CD14-positive monocyte (primary cell): Measurements from ENCODE around the gene PABPC1L. TPM values are rescaled to one million over a fixed set of nuclear protein-coding genes. Genes with fewer than 3 reads are reported as not detected.

Source experiments
- DNase-seq, 3 donors: peaks; one replicate each; pipeline ENCODE4 v3.0.0-alpha.2; 2011 to 2022
- H2AFZ ChIP-seq: 2 replicates; pipeline ENCODE4 v1.6.0; 2012; ENCODE audit warnings: mild to moderate bottlenecking, low read depth, low read length, inconsistent platforms; ENCODE audit not compliant: insufficient read depth, poor library complexity, severe bottlenecking
- H3K27ac ChIP-seq, 2 donors: 1 replicate in 1 of 2; 2 replicates in 1 of 2; pipeline ENCODE4 v1.5.1; 2012 to 2013; ENCODE audit warnings: low read length in 2 of 2, control low read depth in 1 of 2, inconsistent platforms in 1 of 2, low read depth in 1 of 2, mild to moderate bottlenecking in 1 of 2
- H3K27me3 ChIP-seq, 2 donors: one replicate each; pipeline versions ENCODE4 v1.6.0 to v1.6.1; 2011 to 2013; ENCODE audit warnings: low read length in 2 of 2; ENCODE audit not compliant: control insufficient read depth in 2 of 2, insufficient read depth in 2 of 2
- H3K36me3 ChIP-seq, 2 donors: replicated peaks in 1 of 2; 1 replicate in 1 of 2; 2 replicates in 1 of 2; pipeline versions ENCODE4 v1.5.1 to v1.6.1; 2012 to 2013; ENCODE audit warnings: low read length in 2 of 2, control low read depth in 1 of 2, inconsistent platforms in 1 of 2, mild to moderate bottlenecking in 1 of 2; ENCODE audit not compliant: insufficient read depth in 2 of 2, control insufficient read depth in 1 of 2
- H3K4me1 ChIP-seq, 2 donors: 1 replicate in 1 of 2; 2 replicates in 1 of 2; pipeline versions ENCODE4 v1.5.1 to v1.6.1; 2012 to 2013; ENCODE audit warnings: low read length in 2 of 2, control low read depth in 1 of 2, inconsistent platforms in 1 of 2, mild to moderate bottlenecking in 1 of 2, moderate library complexity in 1 of 2; ENCODE audit not compliant: insufficient read depth in 2 of 2, control insufficient read depth in 1 of 2
- H3K4me2 ChIP-seq: replicated peaks from 2 replicates; pipeline ENCODE3; 2012; ENCODE audit warnings: low read length, moderate library complexity, mild to moderate bottlenecking; ENCODE audit not compliant: poor library complexity, severe bottlenecking; ENCODE audit errors: extremely low read depth
- H3K4me3 ChIP-seq, 3 experiments: fragments of 200-600 bp in 1 of 3; sonication (generic) in 1 of 3; replicated peaks in 1 of 3; 1 replicate in 2 of 3; 2 replicates in 1 of 3; pipeline ENCODE4 v1.5.1; 2011 to 2013; ENCODE audit warnings: low read length in 3 of 3, mild to moderate bottlenecking in 3 of 3, control low read depth in 2 of 3, low read depth in 2 of 3, inconsistent platforms in 1 of 3, moderate library complexity in 1 of 3
- H3K79me2 ChIP-seq: 2 replicates; pipeline ENCODE4 v1.6.0; 2012; ENCODE audit warnings: mild to moderate bottlenecking, control low read depth, inconsistent platforms, low read length, moderate library complexity; ENCODE audit not compliant: insufficient read depth
- H3K9ac ChIP-seq: 2 replicates; pipeline ENCODE4 v1.6.0; 2017; ENCODE audit warnings: low read length, mild to moderate bottlenecking; ENCODE audit not compliant: insufficient read depth, poor library complexity, severe bottlenecking
- H3K9me3 ChIP-seq, 2 donors: replicated peaks in 1 of 2; 1 replicate in 1 of 2; 2 replicates in 1 of 2; pipeline versions ENCODE4 v1.5.1 to v1.6.1; 2012 to 2013; ENCODE audit warnings: low read length in 2 of 2, control low read depth in 1 of 2; ENCODE audit not compliant: control insufficient read depth in 1 of 2, insufficient read depth in 1 of 2
- H4K20me1 ChIP-seq: 2 replicates; pipeline ENCODE4 v1.6.0; 2012; ENCODE audit warnings: mild to moderate bottlenecking, low read length, control low read depth, moderate library complexity; ENCODE audit not compliant: insufficient read depth
- H3K27ac Mint-ChIP-seq, 7 donors: one replicate each; pipeline ENCODE4 v1.8.0; 2020; ENCODE audit warnings: mild to moderate bottlenecking in 7 of 7, mixed read lengths in 7 of 7, moderate library complexity in 6 of 7, inconsistent platforms in 2 of 7
- H3K27me3 Mint-ChIP-seq, 3 donors: one replicate each; pipeline ENCODE4 v1.8.0; 2021 to 2022; ENCODE audit warnings: low read depth in 3 of 3, mild to moderate bottlenecking in 3 of 3, mixed read lengths in 3 of 3, moderate library complexity in 3 of 3, inconsistent platforms in 1 of 3
- H3K36me3 Mint-ChIP-seq, 2 donors: one replicate each; pipeline ENCODE4 v1.8.0; 2020; ENCODE audit warnings: mixed read lengths in 2 of 2, inconsistent platforms in 1 of 2, mild to moderate bottlenecking in 1 of 2
- H3K4me1 Mint-ChIP-seq: one replicate; pipeline ENCODE4 v1.8.0; 2020; ENCODE audit warnings: mild to moderate bottlenecking, mixed read lengths
- H3K4me3 Mint-ChIP-seq, 2 donors: one replicate each; pipeline ENCODE4 v1.8.0; 2020; ENCODE audit warnings: mild to moderate bottlenecking in 2 of 2, mixed read lengths in 2 of 2, moderate library complexity in 1 of 2
- H3K9me3 Mint-ChIP-seq, 7 donors: one replicate each; pipeline ENCODE4 v1.8.0; 2020 to 2022; ENCODE audit warnings: mixed read lengths in 7 of 7, mild to moderate bottlenecking in 6 of 7, moderate library complexity in 6 of 7, inconsistent platforms in 2 of 7
- CTCF ChIP-seq: fragments of 200-600 bp; IDR thresholded peaks from one replicate; pipeline ENCODE4 v1.8.0; 2022; ENCODE audit warnings: antibody characterized with exemption, mild to moderate bottlenecking
- WGBS: methylation state at CpG from one replicate; pipeline ENCODE4 v1.1.5; 2013; ENCODE audit warnings: missing lambda C conversion rate; ENCODE audit not compliant: insufficient coverage; 5-methylcytosine and 5-hydroxymethylcytosine counted together
- intact Hi-C, 2 donors: fragments of 100-400 bp; cut with micrococcal nuclease; formaldehyde crosslinking; loops; one replicate each; pipeline versions ENCODE4 v1.15.0 to v1.15.1; 2023
- polyA plus RNA-seq, 3 donors: library from polyadenylated mRNA; depleted of rRNA in 1 of 3; unstranded in 2 of 3; stranded (reverse) in 1 of 3; fragments of 300-500 nt in 2 of 3; fragments of >200 nt in 1 of 3; fragmentation: Illumina TruSeq in 2 of 3; gene quantifications; 1 replicate in 2 of 3; 2 replicates in 1 of 3; pipeline ENCODE4 v1.2.3, GENCODE V29; 2012 to 2021

The PABPC1L gene
- polyA plus RNA-seq, 3 donors = 0.21 to 69.1 TPM; not detected in 1

- intact Hi-C loops = no loop called here
- no peaks in the 10 kb centered on the region for H3K27me3 Mint-ChIP-seq
- no peak overlapping the region for H3K27ac ChIP-seq
- no peak overlapping the region for H3K9ac ChIP-seq
- peaks cover 37 to 39% of the 10 kb centered on the region in 2 donors for H3K36me3 Mint-ChIP-seq
- no peak overlapping the region for H3K27ac Mint-ChIP-seq
- H2AFZ ChIP-seq = no peak overlapping the region
- DNase-seq = peak in 2 of 3 donors; percentile 35 to 36
- no peak overlapping the region for H3K4me2 ChIP-seq
- peaks cover 36% of the 10 kb centered on the region for H4K20me1 ChIP-seq
- no peaks in the 10 kb centered on the region for H3K9me3 Mint-ChIP-seq
- no peaks in the 10 kb centered on the region for H3K9me3 ChIP-seq
- H3K4me3 Mint-ChIP-seq = no peak overlapping the region
- peaks cover 30% of the 10 kb centered on the region for H3K4me1 Mint-ChIP-seq
- TF ChIP-seq CTCF = peak; percentile 61
- H3K36me3 ChIP-seq = peaks cover 16 to 26% of the 10 kb centered on the region in 2 donors
- H3K4me3 ChIP-seq = no peak overlapping the region
- peaks cover 2% of the 10 kb centered on the region for H3K79me2 ChIP-seq
- H3K4me1 ChIP-seq = peaks cover 19 to 24% of the 10 kb centered on the region in 2 donors
- H3K27me3 ChIP-seq = no peaks in the 10 kb centered on the region
- 75% methylated on average over 4 of the region's 21 CpGs for WGBS
Measured at GRCh38 chr20:44911264-44911921, 1.5 kb downstream of the PABPC1L start.

GRCh38 chr20:44912189-44912588 is 2.3 kb downstream of the PABPC1L start:
- H3K27me3 Mint-ChIP-seq = no peaks in the 10 kb centered on the region
- intact Hi-C loops = no loop called here
- TF ChIP-seq CTCF = no peak
- Histone ChIP-seq H3K4me2 (no peak overlapping the region), H3K36me3 (peaks cover 8 to 26% of the 10 kb centered on the region in 2 donors), H4K20me1 (peaks cover 28% of the 10 kb centered on the region), H3K27me3 (no peaks in the 10 kb centered on the region), H3K4me1 (peaks cover 19 to 24% of the 10 kb centered on the region in 2 donors), H3K9ac (no peak overlapping the region), H3K9me3 (no peaks in the 10 kb centered on the region), H2AFZ (no peak overlapping the region), H3K79me2 (peaks cover 2% of the 10 kb centered on the region), H3K27ac (no peak overlapping the region), H3K4me3 (no peak overlapping the region)
- 100% methylated on average over 1 of the region's 2 CpGs for WGBS
- H3K4me1 Mint-ChIP-seq = peaks cover 30% of the 10 kb centered on the region
- H3K27ac Mint-ChIP-seq = no peak overlapping the region
- H3K9me3 Mint-ChIP-seq = no peaks in the 10 kb centered on the region
- H3K4me3 Mint-ChIP-seq = no peak overlapping the region
- peaks cover 37 to 38% of the 10 kb centered on the region in 2 donors for H3K36me3 Mint-ChIP-seq
- no peak for DNase-seq
